Measurements from ENCODE around the gene PPP2CA.
A peak's percentile ranks its signal among the peaks of the same experiment; 100 is the strongest.
"Not testable (repeated sequence)": the region's sequence is repeated elsewhere in the genome, so short reads cannot be mapped to it uniquely, and the experiment has no call there.

PPP2CA gene

GRCh38 chr5:134225780-134226440, at the start of gene PPP2CA:
Gene PPP2CA, minus strand, starts transcription at chr5:134226073. Its CDS starts 212 bp downstream, at chr5:134225861.
- peak; percentile 100 for DNase-seq

GRCh38 chr5:134273642-134274395, 47.9 kb upstream of the PPP2CA start:
- DNase-seq, result no peak

GRCh38 chr5:134271059-134271458, 45.2 kb upstream of the PPP2CA start:
- no peak for DNase-seq

- DNase-seq, result no peak
Observed at GRCh38 chr5:134268919-134269318, 43.0 kb upstream of the PPP2CA start.

- no peak for DNase-seq
Observed at GRCh38 chr5:134268019-134268601, 42.2 kb upstream of the PPP2CA start.

- no peak for DNase-seq
Observed at GRCh38 chr5:134267366-134268018, 41.6 kb upstream of the PPP2CA start.

GRCh38 chr5:134263801-134264200, 37.9 kb upstream of the PPP2CA start:
- no peak for DNase-seq

GRCh38 chr5:134262629-134263028, 36.8 kb upstream of the PPP2CA start:
- DNase-seq, result not testable (repeated sequence)

- DNase-seq, result no peak
Observed at GRCh38 chr5:134258896-134259295, 33.0 kb upstream of the PPP2CA start.

- no peak for DNase-seq
Observed at GRCh38 chr5:134257176-134257575, 31.3 kb upstream of the PPP2CA start.

- DNase-seq, result no peak
Observed at GRCh38 chr5:134255418-134256150, 29.7 kb upstream of the PPP2CA start.

- not testable (repeated sequence) for DNase-seq
Observed at GRCh38 chr5:134253368-134254153, 27.7 kb upstream of the PPP2CA start.

GRCh38 chr5:134252671-134253070, 26.8 kb upstream of the PPP2CA start:
- DNase-seq, result no peak

GRCh38 chr5:134250949-134251348, 25.1 kb upstream of the PPP2CA start:
- no peak for DNase-seq

- DNase-seq, result no peak
Observed at GRCh38 chr5:134249469-134250379, 23.9 kb upstream of the PPP2CA start.

GRCh38 chr5:134248256-134248655, 22.4 kb upstream of the PPP2CA start:
- DNase-seq, result no peak

GRCh38 chr5:134247428-134248224, 21.8 kb upstream of the PPP2CA start:
- no peak for DNase-seq

GRCh38 chr5:134246771-134247427, 21.0 kb upstream of the PPP2CA start:
- no peak for DNase-seq

GRCh38 chr5:134245692-134246091, 19.8 kb upstream of the PPP2CA start:
- no peak for DNase-seq
